DOHH2 (cell line): ENCODE results near the gene POLR3K.

ENCODE experiments used
- EZH2phosphoT487 ChIP-seq: fragments of 200-600 bp; sonication (generic); IDR thresholded peaks from 2 replicates; pipeline ENCODE4 v1.6.1; 2017; ENCODE audit warnings: borderline replicate concordance, mild to moderate bottlenecking, antibody characterized with exemption, low read length, moderate library complexity, mixed read lengths
- TF ChIP-seq, protein P1 (sequence below): fragments of 200-600 bp; sonication (generic); IDR thresholded peaks from one replicate; pipeline ENCODE4 v1.5.1; 2014; ENCODE audit warnings: antibody characterized with exemption, mild to moderate bottlenecking, low read depth, low read length; ENCODE audit not compliant: poor library complexity, severe bottlenecking

DNA sequence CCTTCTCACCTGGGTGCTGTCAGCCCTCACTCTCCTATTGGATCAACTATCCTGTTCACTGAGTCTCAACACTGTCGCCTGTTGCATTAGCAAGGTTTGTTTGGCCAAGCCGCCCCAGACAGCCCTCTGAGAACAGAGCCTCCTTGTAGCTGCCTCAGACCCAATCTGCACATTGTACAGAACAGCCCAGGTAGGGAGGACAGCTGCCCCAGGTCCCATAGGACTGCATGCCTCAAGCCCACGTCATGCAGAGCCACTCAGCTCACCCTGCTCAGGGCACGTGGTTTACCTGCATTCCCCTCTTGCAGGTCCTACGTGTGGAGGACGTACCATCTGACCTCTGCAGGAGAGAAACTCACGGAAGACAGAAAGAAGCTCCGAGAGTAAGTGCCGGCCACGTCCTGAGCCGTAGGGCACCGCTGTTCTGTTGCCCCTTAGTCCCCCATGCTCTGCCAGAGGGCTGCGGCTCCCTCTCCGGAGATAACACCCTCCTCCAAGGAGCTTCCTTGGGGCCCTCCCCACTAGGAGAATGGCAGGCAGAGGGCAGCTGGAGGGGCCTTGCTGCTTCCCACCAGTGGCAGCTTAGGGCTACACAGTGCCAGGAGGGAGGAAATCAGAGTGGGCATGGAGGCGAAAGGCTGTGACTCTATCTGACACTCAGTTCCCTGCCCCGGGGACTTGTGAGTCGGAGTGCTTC, 3.0 kb upstream of the POLR3K start:
- TF ChIP-seq, protein P1, sequence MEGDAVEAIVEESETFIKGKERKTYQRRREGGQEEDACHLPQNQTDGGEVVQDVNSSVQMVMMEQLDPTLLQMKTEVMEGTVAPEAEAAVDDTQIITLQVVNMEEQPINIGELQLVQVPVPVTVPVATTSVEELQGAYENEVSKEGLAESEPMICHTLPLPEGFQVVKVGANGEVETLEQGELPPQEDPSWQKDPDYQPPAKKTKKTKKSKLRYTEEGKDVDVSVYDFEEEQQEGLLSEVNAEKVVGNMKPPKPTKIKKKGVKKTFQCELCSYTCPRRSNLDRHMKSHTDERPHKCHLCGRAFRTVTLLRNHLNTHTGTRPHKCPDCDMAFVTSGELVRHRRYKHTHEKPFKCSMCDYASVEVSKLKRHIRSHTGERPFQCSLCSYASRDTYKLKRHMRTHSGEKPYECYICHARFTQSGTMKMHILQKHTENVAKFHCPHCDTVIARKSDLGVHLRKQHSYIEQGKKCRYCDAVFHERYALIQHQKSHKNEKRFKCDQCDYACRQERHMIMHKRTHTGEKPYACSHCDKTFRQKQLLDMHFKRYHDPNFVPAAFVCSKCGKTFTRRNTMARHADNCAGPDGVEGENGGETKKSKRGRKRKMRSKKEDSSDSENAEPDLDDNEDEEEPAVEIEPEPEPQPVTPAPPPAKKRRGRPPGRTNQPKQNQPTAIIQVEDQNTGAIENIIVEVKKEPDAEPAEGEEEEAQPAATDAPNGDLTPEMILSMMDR: no peak
- TF ChIP-seq EZH2phosphoT487: no peak
